Measurements from ENCODE around the gene C9orf72. TPM values are rescaled to one million over a fixed set of nuclear protein-coding genes. Genes with fewer than 3 reads are reported as not detected.

Gene C9orf72
- total and polyA plus RNA-seq, 3 donors from 2014 or later, result 27.9 to 38.5 (median 32.0) TPM

- intact Hi-C loops (cut with DNase I; ENCODE audit: low total_unique reads), result no loop called here
- Histone ChIP-seq H3K27me3 (no peaks in the 10 kb centered on the region), H3K4me3 (no peak overlapping the region), H3K27ac (no peak overlapping the region), H3K9me3 (no peaks in the 10 kb centered on the region), H3K36me3 (ENCODE audit: low read depth, missing control alignments) (no peaks in the 10 kb centered on the region), H3K4me1 (no peaks in the 10 kb centered on the region)
- WGBS, 2 donors, result 78 to 89% methylated on average over 6 of the region's 6 CpGs
- no peak for DNase-seq
- TF ChIP-seq POLR2A (IDR thresholded peaks at IDR 0.05) (no peak), CTCF (IDR thresholded peaks at IDR 0.05) (no peak)
These were observed 28.1 kb upstream of the C9orf72 start for GRCh38 chr9:27601396-27601795.

- Histone ChIP-seq H3K4me1 (no peaks in the 10 kb centered on the region), H3K9me3 (no peaks in the 10 kb centered on the region), H3K27me3 (no peaks in the 10 kb centered on the region), H3K27ac (no peak overlapping the region), H3K36me3 (ENCODE audit: low read depth, missing control alignments) (no peaks in the 10 kb centered on the region), H3K4me3 (no peak overlapping the region)
- 47 to 57% methylated on average over 2 of the region's 2 CpGs for WGBS, 2 donors
- TF ChIP-seq POLR2A (IDR thresholded peaks at IDR 0.05), result no peak
- TF ChIP-seq CTCF (IDR thresholded peaks at IDR 0.05), result no peak
- intact Hi-C loops (cut with DNase I; ENCODE audit: low total_unique reads), result no loop called here
- no peak for DNase-seq
These were observed 27.0 kb upstream of the C9orf72 start for GRCh38 chr9:27600256-27600655.

- intact Hi-C loops (cut with DNase I; ENCODE audit: low total_unique reads), result no loop called here
These were observed 26.6 kb upstream of the C9orf72 start for GRCh38 chr9:27599870-27600238.

GRCh38 chr9:27599102-27599869 lies 26.0 kb upstream of the C9orf72 start:
- Histone ChIP-seq H3K4me3 (no peak overlapping the region), H3K27ac (no peak overlapping the region), H3K36me3 (ENCODE audit: low read depth, missing control alignments) (no peaks in the 10 kb centered on the region), H3K9me3 (no peaks in the 10 kb centered on the region), H3K27me3 (no peaks in the 10 kb centered on the region), H3K4me1 (no peaks in the 10 kb centered on the region)
- DNase-seq, result no peak
- TF ChIP-seq CTCF (IDR thresholded peaks at IDR 0.05) (no peak), POLR2A (IDR thresholded peaks at IDR 0.05) (no peak)
- 81 to 82% methylated on average over 6 of the region's 6 CpGs for WGBS, 2 donors
- intact Hi-C loops (cut with DNase I; ENCODE audit: low total_unique reads), result no loop called here

More at GRCh38 chr9:27599870-27600238, 26.6 kb upstream of the C9orf72 start:
- Histone ChIP-seq H3K36me3 (ENCODE audit: low read depth, missing control alignments) (no peaks in the 10 kb centered on the region), H3K9me3 (no peaks in the 10 kb centered on the region), H3K27ac (no peak overlapping the region), H3K4me1 (no peaks in the 10 kb centered on the region), H3K27me3 (no peaks in the 10 kb centered on the region), H3K4me3 (no peak overlapping the region)
- WGBS, 2 donors, result 77 to 87% methylated on average over 2 of the region's 2 CpGs
- DNase-seq, result no peak
- no peak for TF ChIP-seq CTCF (IDR thresholded peaks at IDR 0.05)
- no peak for TF ChIP-seq POLR2A (IDR thresholded peaks at IDR 0.05)

- no peak overlapping the region for H3K27ac ChIP-seq
- H3K36me3 ChIP-seq (ENCODE audit: low read depth, missing control alignments), result no peaks in the 10 kb centered on the region
- no peak overlapping the region for H3K4me3 ChIP-seq
- no peaks in the 10 kb centered on the region for H3K9me3 ChIP-seq
- TF ChIP-seq POLR2A (IDR thresholded peaks at IDR 0.05), result no peak
- no peak for TF ChIP-seq CTCF (IDR thresholded peaks at IDR 0.05)
- DNase-seq, result no peak
- H3K4me1 ChIP-seq, result no peaks in the 10 kb centered on the region
- 64 to 70% methylated on average over 11 to 13 of the region's 13 CpGs for WGBS, 2 donors
- no peaks in the 10 kb centered on the region for H3K27me3 ChIP-seq
- intact Hi-C loops (cut with DNase I; ENCODE audit: low total_unique reads), result no loop called here
These were observed 22.5 kb upstream of the C9orf72 start for GRCh38 chr9:27595733-27596132.
